Activated CD4-positive, alpha-beta T cell treated with anti-CD3 and anti-CD28 coated beads for 48 hours (primary cell): ENCODE measurements around the gene SLC66A1.
"Not testable (repeated sequence)": the region's sequence is repeated elsewhere in the genome, so short reads cannot be mapped to it uniquely, and the experiment has no call there.

Source experiments
- DNase-seq: peaks from one replicate; pipeline ENCODE4 v3.0.0-alpha.2; 2020

Gene SLC66A1, protein sequence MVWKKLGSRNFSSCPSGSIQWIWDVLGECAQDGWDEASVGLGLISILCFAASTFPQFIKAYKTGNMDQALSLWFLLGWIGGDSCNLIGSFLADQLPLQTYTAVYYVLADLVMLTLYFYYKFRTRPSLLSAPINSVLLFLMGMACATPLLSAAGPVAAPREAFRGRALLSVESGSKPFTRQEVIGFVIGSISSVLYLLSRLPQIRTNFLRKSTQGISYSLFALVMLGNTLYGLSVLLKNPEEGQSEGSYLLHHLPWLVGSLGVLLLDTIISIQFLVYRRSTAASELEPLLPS

DNA sequence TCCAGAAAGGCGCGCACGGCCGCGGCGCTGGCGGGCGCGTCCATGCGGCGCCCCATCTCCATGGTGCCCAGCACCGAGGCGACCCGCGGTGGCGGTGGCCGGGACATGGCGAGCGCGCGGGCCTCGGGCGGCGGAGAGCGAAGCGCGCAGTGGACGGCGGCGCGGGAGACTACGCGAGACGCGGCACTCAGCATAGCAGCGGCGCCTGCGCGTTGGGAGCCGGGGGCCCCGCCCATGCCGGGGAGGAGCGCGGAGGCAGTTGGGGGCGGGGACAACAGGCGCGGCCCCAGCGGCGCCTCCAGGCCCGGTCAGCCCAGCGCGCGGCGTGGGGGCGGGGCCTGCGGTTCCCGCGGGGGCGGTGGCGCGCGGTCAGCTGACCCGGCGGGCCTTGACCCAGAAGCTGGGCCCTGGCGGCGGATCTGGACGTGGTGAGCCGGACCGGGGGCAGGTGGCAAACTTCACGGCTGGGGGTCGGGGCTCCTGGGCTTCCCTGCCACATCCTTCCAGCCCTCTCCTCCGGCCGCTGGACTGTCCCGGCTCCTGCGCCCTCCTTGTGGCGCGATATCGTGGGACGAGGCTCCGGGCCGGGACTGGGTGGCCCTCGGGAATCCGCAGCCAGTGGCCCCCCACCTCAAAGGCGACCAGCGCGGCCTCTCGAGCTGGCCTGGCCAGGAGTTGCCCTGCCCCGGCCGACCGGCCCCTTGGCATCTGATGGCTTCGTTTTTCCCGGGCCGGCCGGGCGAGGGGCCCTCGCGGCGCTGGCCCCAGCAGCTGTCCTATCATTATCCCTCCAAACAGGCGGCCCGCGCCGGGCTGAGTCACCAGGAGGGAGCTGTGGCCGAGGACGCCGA lies at the start of gene SLC66A1, which contains the start of gene AKR7A2:
Gene SLC66A1 (plus strand): TSS at position 396 of the 851 bp plus-strand sequence. CDS start 5,352 bp downstream, outside the sequence.
Gene AKR7A2 (minus strand): TSS at position 214 of the 851 bp plus-strand sequence. CDS start 20 bp downstream, at position 194.
- peak; percentile 92 for DNase-seq

DNA sequence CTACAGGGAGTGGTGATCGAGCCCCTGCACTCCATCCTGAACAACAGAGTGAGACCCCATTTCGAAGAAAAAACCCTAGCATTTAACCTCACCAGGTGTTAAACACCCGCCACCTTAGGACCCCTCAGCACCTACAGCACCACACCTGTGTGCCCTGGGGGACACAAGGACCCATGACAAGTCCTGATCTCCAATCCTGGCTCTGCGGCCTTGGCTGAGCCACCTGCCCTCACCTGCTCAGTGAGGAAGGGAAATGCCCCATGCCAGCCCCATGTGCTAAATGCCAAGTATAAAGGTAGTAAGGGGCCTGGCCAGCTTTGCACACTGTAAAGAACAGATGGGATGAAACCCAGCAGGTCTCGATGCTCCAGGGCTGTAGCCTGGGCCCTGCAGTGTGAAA lies 49.4 kb upstream of the SLC66A1 start:
- no peak for DNase-seq

DNA sequence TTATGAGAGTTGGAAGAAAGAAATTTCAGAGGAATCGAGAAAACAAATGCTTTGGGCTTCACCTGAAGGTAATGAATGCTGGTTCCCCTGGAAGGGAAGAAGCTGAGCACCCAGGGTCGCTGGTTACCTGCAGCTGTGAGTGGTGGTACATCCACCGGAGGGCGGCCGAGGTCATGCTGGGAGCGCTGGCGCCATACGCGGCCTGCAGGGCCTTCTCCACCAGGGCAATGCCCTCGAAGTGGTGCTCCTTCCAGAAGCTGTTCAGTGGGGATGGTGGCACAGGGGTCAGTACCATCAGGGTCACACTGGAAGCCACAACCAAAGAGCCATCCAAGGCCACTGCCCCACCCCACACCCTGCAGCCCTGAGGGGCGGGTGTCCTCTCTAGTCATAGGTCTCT lies 43.7 kb upstream of the SLC66A1 start:
- no peak for DNase-seq

DNA sequence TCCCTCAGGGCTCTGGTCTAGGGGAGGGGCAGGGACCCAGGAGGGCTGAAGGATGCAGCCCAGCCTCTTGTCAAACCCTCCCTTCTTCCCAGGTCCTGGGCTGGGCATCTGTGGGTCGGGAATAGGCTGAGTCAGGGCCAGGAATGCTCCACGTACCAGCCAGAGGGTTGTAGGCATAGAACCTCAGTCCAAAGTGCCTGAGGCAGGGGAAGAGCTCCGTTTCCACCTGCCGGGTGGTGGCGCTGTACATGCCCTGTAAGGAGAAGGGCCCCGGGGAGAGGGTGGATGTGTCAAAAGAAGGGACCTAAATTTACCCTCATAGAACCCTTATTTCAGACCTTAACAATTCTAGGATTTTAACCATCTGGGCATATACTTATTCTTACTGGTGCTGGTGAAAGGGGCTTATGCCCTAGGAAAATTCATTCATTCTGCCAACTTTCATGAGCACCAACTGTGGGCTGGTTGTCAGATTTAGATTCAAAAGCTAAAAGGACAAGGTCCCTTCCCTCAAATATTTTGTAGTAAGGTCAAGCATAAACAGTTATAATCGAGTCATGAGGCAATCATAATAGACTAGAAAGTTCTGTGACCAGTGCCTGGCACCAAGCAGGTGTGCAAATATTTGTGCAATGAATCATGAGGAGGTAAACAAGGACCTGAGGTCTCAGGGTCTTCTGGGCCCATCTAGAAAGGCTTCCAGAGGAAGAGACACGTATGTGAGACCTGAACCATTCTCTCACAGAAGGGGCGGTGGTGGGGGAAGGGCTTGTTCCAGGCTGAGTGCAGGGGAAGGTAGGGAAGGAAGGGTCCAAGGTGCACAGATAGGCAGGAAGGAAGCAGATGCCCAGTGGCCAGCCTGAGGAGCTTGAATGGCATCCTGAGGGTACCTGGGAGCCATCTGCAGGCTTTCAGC lies 42.4 kb upstream of the SLC66A1 start:
- DNase-seq: not testable (repeated sequence)

DNA sequence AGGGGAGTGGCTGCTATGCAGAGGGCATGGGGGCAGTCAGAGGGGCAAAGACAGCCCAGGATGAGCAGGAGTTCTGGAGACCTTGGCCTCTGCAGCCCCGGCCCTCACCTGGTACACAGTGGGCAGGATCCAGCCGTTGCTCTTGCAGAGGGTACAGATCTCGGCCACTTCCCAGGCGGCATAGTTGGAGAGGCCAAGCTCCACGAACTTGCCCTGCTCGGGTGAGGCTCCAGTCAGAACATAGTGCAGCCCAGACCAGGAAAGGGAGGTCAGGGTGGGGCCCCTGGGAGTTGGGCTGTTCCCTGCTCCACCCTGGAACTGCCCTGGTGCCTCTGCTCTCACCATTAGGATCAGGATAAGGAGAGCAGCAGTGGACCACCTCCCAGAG lies 41.8 kb upstream of the SLC66A1 start:
- DNase-seq: not testable (repeated sequence)

DNA sequence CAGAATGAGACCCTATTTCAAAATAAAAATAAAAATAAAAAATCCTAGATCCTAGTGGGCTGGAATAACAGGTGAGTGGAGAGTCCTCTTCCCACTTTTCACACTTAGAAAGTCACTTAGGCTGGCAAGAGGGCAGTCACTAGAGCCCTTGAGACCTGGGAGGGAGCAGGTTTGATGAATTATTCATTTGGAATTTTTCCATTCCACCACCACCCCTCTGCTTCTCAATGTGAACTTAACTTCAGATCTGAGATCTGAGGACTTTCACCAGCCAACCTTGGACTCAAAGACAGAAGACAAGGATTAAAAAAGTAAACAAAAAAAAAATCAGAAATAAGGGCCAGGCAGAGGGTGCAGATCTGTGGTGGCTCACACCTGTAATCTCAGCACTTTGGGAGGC lies 40.1 kb upstream of the SLC66A1 start:
- DNase-seq: no peak

DNA sequence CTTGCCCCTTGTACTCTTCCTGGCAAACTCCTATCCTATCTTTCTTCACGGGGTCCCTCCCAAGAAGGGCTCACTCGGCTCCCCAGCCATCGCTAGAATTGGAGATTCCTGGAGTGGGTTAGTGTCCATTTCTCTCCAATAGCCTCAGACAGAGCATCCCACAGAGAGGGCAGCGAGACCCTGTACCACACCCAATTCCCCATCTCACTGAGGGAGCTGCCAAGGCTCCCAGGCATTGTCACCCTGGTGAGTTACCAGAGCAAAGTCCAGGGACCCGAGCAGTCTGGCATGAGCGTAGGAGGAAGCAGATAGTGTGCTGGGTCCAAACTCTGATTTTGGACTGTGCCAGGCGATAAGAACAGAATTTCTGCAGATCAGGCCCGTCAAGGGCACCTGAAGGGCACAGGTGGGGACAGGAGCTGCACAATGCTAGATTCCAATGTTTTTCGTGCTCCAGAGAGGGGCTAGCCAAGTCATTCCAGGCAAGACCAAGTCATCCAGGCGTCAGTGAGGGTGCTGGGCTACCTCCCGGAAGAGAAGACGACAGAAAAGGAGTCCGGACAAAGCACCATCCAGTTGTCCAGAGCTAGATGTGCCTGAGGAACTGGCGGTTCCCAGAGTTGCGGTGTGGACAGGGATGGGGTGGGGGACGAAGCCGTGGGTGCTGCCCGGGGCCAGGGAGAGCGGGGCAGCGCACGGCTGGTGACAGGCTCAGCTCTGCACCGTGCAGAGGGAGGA lies 38.9 kb upstream of the SLC66A1 start:
- no peak for DNase-seq

DNA sequence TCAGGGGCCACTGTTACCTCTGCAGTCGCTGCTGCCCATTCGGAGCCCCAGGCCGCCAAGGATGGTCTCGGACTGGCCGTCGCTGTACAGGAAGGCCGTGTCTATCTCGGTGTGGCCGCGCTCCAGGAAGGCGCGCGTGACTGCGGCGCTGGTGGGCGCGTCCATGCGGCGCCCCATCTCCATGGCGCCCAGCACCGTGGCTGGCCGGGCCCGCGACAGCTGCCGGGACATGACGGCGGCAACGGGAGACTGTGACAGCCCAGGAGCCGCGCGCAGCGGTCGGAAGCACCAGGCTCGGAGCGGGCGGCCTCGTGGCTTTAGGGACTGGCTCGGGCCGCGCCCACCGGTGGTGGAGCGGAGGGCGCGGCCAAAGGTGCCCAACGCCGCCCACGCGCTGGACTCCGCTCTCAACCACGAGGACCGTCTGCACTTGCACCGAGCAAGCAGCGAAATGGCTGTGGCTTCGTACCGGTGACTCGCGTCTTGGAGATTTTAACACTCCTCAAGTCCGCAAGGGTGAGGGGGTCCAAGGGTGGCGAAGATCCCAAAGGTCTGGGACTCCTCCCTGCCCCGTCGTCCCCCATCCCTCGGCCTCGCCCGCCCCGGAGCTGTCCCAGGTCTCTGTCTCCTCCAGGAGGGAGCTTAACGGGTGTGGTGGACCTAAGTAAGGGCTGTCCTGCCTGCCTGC lies 38.1 kb upstream of the SLC66A1 start:
- DNase-seq: not testable (repeated sequence)

DNA sequence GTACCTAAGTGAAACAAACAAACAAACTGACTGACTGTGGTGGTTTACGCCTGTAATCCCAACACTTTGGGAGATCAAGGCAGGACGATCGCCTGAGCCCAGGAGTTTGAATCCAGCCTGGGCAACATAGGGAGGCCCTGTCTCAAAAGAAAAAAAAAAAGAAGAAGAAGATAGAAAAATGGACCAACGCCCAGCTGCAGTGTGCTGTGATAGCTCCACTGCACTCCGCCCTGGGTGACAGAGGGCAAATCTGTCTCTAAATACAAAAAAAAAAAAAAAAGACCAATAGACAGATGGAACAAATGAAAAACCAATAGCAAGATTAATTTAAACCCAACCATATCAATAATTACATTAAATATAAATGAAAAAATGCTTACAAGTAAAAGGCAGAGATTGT lies 37.5 kb upstream of the SLC66A1 start:
- no peak for DNase-seq

DNA sequence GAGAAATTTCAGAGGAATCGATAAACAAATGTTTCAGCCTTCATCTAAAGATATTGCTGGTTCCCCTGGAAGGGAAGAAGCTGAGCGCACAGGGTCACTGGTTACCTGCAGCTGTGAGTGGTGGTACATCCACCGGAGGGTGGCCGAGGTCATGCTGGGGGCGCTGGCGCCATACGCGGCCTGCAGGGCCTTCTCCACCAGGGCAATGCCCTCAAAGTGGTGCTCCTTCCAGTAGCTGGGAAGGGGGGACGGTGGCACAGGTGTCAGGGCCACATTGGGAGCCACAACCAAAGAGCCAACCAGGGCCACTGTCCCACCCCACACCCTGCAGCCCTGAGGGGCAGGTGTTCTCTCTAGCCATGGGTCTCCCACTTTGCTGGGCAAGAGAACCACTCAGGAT lies 28.2 kb upstream of the SLC66A1 start:
- DNase-seq: no peak

DNA sequence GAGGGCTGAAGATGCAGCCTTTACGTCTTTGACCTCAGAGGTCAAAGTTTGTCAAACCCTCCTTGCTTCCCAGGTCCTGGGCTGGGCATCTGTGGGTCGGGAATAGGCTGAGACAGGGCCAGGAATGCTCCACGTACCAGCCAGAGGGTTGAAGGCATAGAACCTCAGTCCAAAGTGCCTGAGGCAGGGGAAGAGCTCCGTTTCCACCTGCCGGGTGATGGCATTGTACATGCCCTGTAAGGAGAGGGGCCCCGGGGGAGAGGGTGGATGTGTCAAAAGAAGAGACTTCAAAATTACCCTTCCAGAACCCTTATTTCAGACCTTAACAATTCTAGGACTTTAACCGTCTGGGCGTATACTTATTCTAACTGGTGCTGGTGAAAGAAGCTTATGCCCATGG lies 27.2 kb upstream of the SLC66A1 start:
- DNase-seq: no peak

DNA sequence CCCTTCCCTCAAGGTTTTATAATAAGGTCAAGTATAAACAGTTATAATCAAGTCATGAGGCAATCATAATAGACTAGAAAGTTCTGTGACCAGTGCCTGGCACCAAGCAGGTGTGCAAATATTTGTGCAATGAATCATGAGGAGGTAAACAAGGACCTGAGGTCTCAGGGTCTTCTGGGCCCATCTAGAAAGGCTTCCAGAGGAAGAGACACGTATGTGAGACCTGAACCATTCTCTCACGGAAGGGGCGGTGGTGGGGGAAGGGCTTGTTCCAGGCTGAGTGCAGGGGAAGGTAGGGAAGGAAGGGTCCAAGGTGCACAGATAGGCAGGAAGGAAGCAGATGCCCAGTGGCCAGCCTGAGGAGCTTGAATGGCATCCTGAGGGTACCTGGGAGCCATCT lies 26.8 kb upstream of the SLC66A1 start:
- not testable (repeated sequence) for DNase-seq

DNA sequence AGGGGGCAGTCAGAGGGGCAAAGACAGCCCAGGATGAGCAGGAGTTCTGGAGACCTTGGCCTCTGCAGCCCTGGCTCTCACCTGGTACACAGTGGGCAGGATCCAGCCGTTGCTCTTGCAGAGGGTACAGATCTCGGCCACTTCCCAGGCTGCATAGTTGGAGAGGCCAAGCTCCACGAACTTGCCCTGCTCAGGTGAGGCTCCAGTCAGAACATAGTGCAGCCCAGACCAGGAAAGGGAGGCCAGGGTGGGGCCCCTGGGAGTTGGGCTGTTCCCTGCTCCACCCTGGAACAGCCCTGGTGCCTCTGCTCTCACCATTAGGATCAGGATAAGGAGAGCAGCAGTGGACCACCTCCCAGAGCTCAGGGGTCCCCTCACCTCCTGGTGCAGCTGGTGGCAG lies 26.3 kb upstream of the SLC66A1 start:
- not testable (repeated sequence) for DNase-seq

DNA sequence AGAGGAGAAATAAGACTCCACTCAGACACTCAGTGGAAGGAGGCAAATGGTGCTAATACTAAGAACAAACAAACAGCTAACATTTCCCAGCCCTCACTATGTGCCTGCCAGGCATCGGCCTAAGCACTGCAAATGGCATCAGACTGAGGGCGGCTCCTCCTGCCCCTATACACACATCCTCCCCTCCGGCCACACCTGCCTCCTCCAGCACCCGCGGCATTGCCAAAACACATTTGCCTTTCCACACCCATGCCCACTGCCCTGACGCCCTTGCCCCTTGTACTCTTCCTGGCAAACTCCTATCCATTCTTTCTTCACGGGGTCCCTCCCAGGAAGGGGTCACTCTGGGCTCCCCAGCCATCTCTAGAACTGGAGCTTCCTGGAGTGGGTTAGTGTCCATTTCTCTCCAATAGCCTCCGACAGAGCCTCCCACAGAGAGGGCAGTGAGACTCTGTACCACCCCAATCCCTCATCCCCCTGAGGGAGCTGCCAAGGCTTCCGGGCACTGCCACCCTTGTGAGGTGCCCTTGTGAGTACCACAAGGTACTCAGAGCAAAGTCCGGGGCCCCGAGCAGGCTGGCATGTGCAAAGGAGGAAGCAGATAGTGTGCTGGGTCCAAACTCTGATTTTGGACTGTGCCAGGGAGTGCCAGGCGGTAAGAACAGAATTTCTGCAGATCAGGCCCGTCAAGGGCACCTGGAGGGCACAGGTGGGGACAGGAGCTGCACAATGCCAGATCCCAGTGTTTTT lies 24.5 kb upstream of the SLC66A1 start:
- no peak for DNase-seq

DNA sequence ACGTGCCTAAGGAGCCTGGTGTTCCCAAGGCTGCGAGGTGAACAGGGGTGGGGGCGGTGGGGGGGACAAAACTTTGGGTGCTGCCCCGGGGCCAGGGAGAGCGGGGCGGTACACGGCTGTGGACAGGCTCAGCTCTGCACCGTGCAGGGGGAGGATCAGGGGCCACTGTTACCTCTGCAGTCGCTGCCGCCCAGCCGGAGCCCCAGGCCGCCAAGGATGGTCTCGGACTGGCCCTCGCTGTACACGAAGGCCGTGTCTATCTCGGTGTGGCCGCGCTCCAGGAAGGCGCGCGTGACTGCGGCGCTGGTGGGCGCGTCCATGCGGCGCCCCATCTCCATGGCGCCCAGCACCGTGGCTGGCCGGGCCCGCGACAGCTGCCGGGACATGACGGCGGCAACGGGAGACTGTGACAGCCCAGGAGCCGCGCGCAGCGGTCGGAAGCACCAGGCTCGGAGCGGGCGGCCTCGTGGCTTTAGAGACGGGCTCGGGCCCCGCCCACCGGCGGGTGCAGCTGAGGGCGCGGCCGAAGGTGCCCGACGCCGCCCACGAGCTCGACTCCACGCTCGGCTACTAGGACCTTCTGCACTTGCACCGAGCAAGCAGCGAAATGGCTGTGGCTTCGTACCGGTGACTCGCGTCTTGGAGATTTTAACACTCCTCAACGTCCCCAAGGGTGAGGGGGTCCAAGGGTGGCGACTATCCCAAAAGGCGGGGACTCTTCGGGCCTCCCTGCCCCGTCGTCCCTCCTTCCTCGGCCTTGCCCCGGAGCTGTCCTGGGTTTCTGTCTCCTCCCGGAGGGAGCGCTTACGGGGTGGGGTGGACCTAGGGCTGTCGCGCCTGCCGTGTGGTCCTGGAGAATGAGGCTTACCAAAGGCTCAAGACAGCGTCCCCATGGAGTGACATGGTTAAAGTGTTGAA lies 23.5 kb upstream of the SLC66A1 start, which contains the start of gene AKR7A3:
Gene AKR7A3 (minus strand): TSS at position 447 of the 918 bp plus-strand sequence. CDS start 61 bp downstream, at position 386.
- peak; percentile 81 for DNase-seq

DNA sequence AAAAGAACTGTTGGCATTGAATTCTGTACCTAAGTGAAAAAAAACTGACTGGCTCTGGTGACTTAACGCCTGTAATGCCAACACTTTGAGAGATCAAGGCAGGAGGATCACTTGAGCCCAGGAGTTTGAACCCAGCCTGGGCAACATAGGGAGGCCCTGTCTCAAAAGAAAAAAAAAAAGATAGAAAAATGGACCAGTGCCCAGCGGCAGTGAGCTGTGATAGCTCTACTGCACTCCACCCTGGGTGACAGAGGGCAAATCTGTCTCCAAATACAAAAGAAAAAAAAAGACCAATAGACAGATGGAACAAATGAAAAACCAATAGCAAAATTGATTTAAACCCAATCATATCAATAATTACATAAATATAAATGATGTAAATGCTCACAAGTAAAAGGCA lies 22.9 kb upstream of the SLC66A1 start:
- DNase-seq: no peak

DNA sequence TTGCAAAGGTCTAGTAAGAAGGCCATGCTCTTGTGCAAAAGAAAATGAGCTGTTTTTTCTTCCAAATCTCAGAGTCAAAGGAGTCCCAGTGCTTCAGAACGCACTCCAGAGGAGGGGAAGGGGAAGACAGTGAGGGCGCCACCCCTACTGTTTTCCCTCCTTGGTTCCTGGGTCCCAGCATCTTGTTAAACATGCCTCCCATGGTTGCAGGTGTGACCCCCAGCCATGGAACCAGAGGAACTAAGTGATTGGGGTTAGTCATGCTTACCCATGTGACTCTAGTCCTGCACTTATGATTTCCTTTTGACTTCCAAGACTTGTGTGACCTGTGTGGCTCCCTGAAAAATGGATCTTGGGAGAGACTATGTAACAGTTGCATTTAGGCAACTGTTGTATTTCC lies 17.5 kb upstream of the SLC66A1 start:
- DNase-seq: no peak

DNA sequence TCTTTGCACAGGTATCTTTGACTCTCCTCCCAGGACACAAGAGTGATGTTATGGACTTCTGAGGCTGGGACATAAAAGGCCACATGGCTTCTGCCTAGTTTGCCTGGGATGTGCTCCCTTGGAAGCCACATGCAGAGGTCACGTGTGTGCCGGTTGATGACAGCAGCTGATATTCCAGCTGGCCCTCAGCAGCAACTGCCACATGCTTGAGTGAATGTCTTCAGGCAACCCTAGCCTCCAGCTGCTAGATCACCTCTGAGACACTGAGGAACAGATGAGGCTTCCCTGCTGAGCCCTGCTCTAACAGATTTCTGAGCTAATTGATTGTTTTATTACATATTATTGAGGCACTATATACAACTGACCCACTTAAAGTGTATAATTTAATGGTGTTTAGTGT lies 11.9 kb upstream of the SLC66A1 start:
- no peak for DNase-seq

DNA sequence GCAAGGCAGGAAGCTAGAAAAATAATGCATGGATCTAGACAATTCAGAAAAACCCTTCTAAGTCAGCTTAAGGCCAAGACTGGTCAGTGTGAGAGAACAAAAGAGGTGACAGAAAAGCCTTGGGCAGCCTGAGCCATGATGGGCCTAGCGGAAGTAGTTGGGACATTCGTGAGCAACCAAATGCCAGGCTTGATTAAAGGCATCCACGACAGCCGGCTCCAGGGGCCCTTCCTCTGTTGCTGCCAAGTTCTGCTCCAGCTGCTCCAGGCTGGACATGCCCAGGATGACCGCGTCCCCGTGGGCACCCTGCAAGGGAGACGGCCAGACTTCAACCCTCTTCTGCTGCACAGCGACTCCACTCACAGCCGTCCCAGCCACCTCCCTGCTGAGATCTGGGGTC lies 8.0 kb upstream of the SLC66A1 start:
- not testable (repeated sequence) for DNase-seq

DNA sequence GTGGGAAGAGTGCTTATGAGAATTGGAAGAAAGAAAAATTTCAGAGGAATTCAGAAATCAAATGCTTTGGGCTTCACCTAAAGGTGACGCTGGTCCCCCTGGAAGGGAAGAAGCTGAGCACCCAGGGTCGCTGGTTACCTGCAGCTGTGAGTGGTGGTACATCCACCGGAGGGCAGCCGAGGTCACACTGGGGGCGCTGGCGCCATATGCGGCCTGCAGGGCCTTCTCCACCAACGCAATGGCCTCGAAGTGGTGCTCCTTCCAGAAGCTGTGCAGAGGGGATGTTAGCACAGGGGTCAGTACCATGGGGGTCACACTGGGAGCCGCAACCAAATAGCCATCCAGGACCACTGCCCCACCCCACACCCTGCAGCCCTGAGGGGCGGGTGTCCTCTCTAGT lies 6.2 kb upstream of the SLC66A1 start:
- no peak for DNase-seq
